22Rv1 (cell line): Measurements from ENCODE around the gene PLPPR5.

Experiments
- H3K27ac ChIP-seq: fragments of 450-650 bp; 2 replicates; pipeline ENCODE4 v1.5.1; 2017
- ZFX ChIP-seq: fragments of 450-650 bp; IDR thresholded peaks from 2 replicates; pipeline ENCODE4 v1.6.1; 2017; ENCODE audit warnings: antibody characterized with exemption, borderline replicate concordance
- TF ChIP-seq, protein P1 (sequence below): fragments of 450-650 bp; IDR thresholded peaks from 2 replicates; pipeline ENCODE4 v1.5.1; 2017; ENCODE audit warnings: mild to moderate bottlenecking

The PLPPR5 gene

DNA sequence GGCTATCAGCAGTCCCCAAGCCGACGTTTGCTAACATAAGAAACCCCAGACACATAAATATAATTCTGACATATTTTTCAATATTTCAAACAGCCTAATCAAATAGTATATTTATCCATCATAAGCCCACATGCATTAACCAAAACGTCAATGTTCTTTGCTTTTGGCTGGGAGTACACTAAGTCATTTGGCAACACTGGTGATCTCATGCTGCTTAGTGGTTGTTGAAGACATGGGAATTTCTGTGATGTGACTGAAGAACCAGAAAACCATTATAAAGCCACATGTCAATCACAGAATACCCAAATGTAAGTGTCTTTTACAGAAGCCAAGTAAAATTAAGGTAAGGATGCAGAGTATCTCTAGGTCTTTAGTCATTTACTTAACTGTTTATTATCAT is 57.6 kb downstream of the PLPPR5 start:
- no peak for TF ChIP-seq ZFX
- TF ChIP-seq, protein P1, sequence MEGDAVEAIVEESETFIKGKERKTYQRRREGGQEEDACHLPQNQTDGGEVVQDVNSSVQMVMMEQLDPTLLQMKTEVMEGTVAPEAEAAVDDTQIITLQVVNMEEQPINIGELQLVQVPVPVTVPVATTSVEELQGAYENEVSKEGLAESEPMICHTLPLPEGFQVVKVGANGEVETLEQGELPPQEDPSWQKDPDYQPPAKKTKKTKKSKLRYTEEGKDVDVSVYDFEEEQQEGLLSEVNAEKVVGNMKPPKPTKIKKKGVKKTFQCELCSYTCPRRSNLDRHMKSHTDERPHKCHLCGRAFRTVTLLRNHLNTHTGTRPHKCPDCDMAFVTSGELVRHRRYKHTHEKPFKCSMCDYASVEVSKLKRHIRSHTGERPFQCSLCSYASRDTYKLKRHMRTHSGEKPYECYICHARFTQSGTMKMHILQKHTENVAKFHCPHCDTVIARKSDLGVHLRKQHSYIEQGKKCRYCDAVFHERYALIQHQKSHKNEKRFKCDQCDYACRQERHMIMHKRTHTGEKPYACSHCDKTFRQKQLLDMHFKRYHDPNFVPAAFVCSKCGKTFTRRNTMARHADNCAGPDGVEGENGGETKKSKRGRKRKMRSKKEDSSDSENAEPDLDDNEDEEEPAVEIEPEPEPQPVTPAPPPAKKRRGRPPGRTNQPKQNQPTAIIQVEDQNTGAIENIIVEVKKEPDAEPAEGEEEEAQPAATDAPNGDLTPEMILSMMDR: no peak
- no peak overlapping the region for H3K27ac ChIP-seq

DNA sequence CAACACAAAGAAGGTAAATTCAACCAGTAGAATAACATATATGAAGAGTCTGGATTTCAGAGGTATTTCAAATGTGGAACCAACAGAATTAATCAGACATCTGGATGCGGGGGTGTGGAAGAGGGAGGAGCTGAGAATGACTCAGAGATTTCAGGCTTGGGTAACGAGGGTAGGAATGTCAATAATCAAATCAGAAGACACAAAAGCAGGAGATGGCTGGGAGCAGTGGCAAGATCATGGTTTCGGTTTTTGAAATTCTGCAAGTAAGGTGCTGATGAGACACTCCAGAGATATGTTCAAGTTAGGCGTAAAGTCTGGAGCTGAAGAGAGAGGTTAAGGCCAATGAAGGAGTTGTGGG is 64.0 kb downstream of the PLPPR5 start:
- H3K27ac ChIP-seq: no peak overlapping the region
- TF ChIP-seq, protein P1: no peak
- no peak for TF ChIP-seq ZFX

DNA sequence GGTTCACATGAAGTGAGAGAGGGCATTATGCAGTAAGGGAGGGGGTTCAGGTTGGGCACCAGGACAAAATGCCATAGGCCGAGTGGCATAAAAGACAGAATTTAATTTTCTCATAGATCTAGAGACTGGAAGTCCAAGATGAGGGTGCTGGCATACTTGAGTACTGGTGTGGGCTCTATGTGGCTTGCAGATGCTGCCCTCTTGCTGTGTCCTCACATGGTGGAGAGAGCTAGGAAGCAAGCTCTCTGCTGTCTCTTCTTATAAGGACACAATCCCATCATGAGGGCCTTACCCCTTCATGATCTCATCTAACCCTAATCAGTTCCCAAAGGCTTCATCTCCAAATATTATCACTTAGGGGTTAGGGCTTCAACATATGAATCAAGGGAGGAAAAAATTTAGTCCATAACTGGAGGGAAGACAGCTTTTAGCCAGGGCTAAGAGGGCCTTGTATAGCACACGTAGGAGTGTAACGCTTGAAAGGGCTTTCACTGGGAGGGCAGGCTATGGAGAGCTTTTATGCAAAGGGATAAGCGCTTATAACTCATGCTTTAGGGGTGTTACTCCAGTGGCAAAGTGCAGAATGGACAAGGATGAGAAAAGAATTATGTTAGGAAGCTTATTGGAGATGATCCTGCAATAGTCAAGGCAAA is 64.5 kb downstream of the PLPPR5 start:
- no peak overlapping the region for H3K27ac ChIP-seq
- TF ChIP-seq, protein P1: no peak
- TF ChIP-seq ZFX: no peak

DNA sequence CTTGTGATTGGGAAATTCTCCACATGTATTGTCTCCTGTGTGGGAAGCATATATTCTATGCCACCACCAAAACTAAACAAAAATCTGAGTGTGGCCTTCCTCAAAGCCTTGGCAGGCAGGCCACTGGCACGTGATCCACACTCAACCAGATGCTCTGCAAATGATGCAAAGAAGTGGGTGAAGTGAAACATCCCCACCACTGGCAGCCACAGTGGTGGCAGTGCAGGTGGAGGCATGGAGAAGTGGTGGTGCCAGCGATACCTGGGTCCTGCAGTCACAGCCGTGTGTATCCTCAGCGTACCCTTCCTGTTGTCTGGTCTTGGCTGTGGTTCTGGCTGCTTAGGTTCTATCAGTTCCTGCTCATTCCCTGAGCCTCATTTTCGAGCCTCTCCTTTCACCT is 65.2 kb downstream of the PLPPR5 start:
- no peak overlapping the region for H3K27ac ChIP-seq
- no peak for TF ChIP-seq ZFX
- TF ChIP-seq, protein P1: no peak

DNA sequence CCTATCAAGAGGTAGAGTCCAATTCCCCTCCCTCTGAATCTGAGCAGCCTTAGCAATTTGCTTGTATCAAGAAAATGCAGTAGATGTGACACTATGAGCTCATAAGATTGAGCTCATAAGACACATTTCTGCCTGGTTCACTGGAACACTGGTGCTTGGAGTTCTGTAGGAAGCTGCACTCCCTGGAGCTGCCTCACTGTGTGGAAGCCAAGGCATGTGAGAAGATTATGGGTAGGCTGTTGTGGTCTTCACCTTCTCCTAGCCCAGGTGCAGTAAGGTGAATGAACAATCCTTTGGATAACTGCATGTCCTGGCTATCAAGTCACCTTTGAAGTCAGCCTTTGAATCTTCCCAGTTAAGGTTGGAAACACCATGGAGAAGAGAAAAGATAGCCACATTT is 67.3 kb downstream of the PLPPR5 start:
- no peak overlapping the region for H3K27ac ChIP-seq
- TF ChIP-seq, protein P1: no peak
- TF ChIP-seq ZFX: no peak

DNA sequence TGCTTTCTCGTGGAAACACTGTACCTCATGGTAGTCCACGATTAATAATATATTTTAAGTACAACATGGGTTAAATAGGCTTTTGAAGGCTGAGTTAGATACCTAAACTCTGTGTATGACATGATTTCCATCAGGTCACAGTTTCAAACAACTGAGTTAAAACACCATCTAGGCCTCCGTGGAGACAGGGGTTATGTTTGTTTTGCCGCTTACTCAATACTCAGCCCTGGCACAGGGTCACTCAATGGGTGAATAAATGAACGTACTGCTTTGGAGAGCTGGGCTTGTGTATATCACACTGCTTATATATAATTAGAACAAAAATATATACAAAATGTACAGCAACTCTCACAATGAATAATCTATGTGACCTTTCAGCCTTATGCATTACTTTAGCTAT is 72.5 kb downstream of the PLPPR5 start:
- TF ChIP-seq ZFX: no peak
- TF ChIP-seq, protein P1: no peak
- no peak overlapping the region for H3K27ac ChIP-seq

DNA sequence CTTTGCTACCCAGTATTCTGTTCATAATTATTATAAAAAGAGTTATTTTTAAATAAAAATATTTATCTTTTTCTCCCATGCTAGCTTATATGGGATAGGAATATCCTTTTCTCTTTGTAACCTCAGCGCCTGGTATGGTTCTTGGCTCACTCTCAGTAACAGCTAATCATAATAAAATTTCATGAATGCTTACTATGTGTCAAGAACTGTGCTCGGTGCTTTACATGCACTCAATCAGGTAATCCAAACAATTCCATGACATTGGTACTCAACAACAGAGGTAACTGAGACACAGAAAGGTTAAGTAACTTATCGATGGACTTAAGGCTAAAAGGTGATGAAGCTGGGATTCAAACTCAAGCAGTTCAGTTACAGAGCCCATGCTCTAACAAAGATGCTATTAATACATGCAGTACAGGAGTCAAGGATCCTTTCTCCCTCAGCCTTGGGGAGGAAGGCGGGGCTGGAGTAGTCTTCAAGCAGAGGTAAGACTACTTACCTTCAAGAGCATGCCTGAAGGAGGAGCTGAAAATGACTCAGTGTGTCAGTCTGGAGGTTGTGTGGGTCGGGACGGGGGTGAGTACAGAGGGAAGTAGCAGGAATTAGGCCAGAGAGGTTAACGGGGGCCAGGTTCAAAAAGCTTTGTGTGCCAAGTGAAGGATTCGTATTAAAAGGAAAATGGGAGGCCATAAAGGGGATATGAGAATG is 73.4 kb downstream of the PLPPR5 start:
- H3K27ac ChIP-seq: no peak overlapping the region
- TF ChIP-seq, protein P1: no peak
- TF ChIP-seq ZFX: no peak
